Stomach (tissue), 4 donors: Measurements from ENCODE around the gene GPR50.

ENCODE experiments used
- CTCF ChIP-seq, 7 experiments: fragments of 450-650 bp in 4 of 7; fragments of 200-600 bp in 3 of 7; sonication (generic) in 3 of 7; IDR thresholded peaks; one replicate each; pipeline ENCODE4 v1.5.1; 2016 to 2019; ENCODE audit warnings: antibody characterized with exemption in 7 of 7, control low read depth in 2 of 7, mild to moderate bottlenecking in 1 of 7
- POLR2AphosphoS5 ChIP-seq, 3 donors: sonication (generic); formaldehyde crosslinking; IDR thresholded peaks; one replicate each; pipeline ENCODE4 v1.6.1; 2016; ENCODE audit warnings: antibody characterized with exemption in 3 of 3

- TF ChIP-seq POLR2AphosphoS5 (IDR thresholded peaks at IDR 0.05) (no peak), CTCF (IDR thresholded peaks at IDR 0.05) (no peak)
These were observed 4.0 kb downstream of the GPR50 start for GRCh38 chrX:151180400-151180799.
